Natural killer cell (primary cell): ENCODE data around the gene NR3C2. TPM values are rescaled to one million over a fixed set of nuclear protein-coding genes. Genes with fewer than 3 reads are reported as not detected.

ENCODE experiments used
- ATAC-seq, 3 donors: fragments of 150-1000 bp in 2 of 3; fragments of 200-7000 bp in 1 of 3; cut with Tn5 transposase; 1 replicate in 1 of 3; 2 replicates in 2 of 3; pipeline ENCODE4 v1.10.0; 2021; ENCODE audit warnings: mild to moderate bottlenecking in 2 of 3, moderate library complexity in 2 of 3
- DNase-seq, 2 donors: peaks; one replicate each; pipeline versions ENCODE4 v3.0.0 to v3.0.0-alpha.2; 2013 to 2021; ENCODE audit warnings: mixed read lengths in 1 of 2
- H3K27ac ChIP-seq: one replicate; pipeline ENCODE4 v1.5.1; 2013; ENCODE audit warnings: mild to moderate bottlenecking, low read length
- H3K27me3 ChIP-seq: one replicate; pipeline ENCODE4 v1.6.1; 2013; ENCODE audit warnings: low read length; ENCODE audit not compliant: control insufficient read depth, insufficient read depth
- H3K36me3 ChIP-seq: one replicate; pipeline ENCODE4 v1.6.1; 2013; ENCODE audit warnings: low read length; ENCODE audit not compliant: control insufficient read depth, insufficient read depth
- H3K4me1 ChIP-seq: one replicate; pipeline ENCODE4 v1.6.1; 2013; ENCODE audit warnings: low read length; ENCODE audit not compliant: control insufficient read depth, insufficient read depth
- H3K4me3 ChIP-seq: one replicate; pipeline ENCODE4 v1.5.1; 2013; ENCODE audit warnings: low read length
- H3K9me3 ChIP-seq: one replicate; pipeline ENCODE4 v1.6.1; 2013; ENCODE audit warnings: low read length; ENCODE audit not compliant: control insufficient read depth, insufficient read depth
- H3K27ac Mint-ChIP-seq, 2 donors: one replicate each; pipeline ENCODE4 v1.8.0; 2022; ENCODE audit warnings: mild to moderate bottlenecking in 2 of 2, mixed read lengths in 2 of 2, moderate library complexity in 1 of 2
- H3K27me3 Mint-ChIP-seq, 2 donors: one replicate each; pipeline ENCODE4 v1.8.0; 2022; ENCODE audit warnings: low read depth in 2 of 2, mixed read lengths in 2 of 2
- H3K36me3 Mint-ChIP-seq: one replicate; pipeline ENCODE4 v1.8.0; 2022; ENCODE audit warnings: mixed read lengths
- H3K4me1 Mint-ChIP-seq, 2 donors: one replicate each; pipeline ENCODE4 v1.8.0; 2022; ENCODE audit warnings: mixed read lengths in 2 of 2
- H3K4me3 Mint-ChIP-seq: one replicate; pipeline ENCODE4 v1.8.0; 2022; ENCODE audit warnings: mild to moderate bottlenecking, moderate library complexity, mixed read lengths
- H3K9me3 Mint-ChIP-seq, 2 donors: one replicate each; pipeline ENCODE4 v1.8.0; 2022; ENCODE audit warnings: mixed read lengths in 2 of 2
- whole genome bisulfite sequencing: methylation state at CpG from one replicate; pipeline ENCODE4 v1.1.7; 2013; ENCODE audit warnings: missing lambda C conversion rate; ENCODE audit not compliant: insufficient coverage; 5-methylcytosine and 5-hydroxymethylcytosine counted together
- intact Hi-C: fragments of 100-400 bp; cut with micrococcal nuclease; formaldehyde crosslinking; loops from one replicate; pipeline ENCODE4 v1.14.2; 2022
- total RNA-seq, 4 donors: library from RNA; stranded (reverse); fragments of 120-200 nt in 1 of 4; gene quantifications; one replicate each; pipeline versions ENCODE4 v1.2.3 to v1.2.4, GENCODE V29; 2013 to 2022
- TF ChIP-seq, protein P1 (sequence below): fragments of 200-600 bp; IDR thresholded peaks from one replicate; pipeline ENCODE4 v1.8.0; 2022; ENCODE audit warnings: antibody characterized with exemption

Gene NR3C2
- total RNA-seq, 3 donors from 2014 or later (not counting 1 experiment from before 2014, with no cell fraction given) = 4.2 to 8.6 (median 6.3) TPM

DNA sequence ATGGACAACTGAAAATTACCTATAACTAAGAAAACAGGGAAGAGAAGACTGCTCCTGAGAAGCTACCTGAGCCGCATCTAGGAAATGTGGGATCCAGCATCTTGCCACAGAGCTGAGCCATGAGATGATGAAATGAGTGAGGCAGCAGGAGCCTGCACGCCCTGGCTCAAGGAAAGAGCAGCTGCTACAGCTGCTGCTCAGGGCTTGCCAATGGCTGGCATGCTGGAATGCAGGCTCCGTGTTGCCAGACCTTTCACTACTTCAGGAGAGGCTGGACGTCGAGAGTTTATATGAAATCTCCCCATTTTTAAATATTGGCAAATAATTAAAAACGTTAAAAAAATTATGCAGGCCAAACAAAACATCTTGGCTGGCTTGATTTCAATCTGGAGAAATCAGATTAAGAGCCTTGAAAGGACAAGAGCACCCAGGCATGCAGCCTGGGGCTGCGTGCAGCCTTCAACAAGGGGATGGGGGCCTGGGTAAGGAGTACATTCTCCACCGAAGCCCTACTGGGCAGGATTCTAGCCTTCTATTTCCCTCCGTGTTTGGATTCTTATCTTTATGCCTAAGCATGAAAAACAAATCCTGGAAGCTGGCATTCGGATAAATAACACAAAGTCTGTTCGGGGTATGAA is 227.6 kb downstream of the NR3C2 start:
- no peaks in the 10 kb centered on the region for H3K36me3 ChIP-seq
- intact Hi-C loops = no loop called here
- 96% methylated on average over 11 of the region's 11 CpGs for WGBS
- DNase-seq = no peak
- Mint-ChIP-seq H3K27ac (no peak overlapping the region), H3K36me3 (no peaks in the 10 kb centered on the region), H3K4me1 (peaks cover 25% of the 10 kb centered on the region in 2 donors), H3K27me3 (no peaks in the 10 kb centered on the region), H3K4me3 (no peak overlapping the region), H3K9me3 (peaks cover 0 to 2% of the 10 kb centered on the region in 2 donors)
- TF ChIP-seq, protein P1, sequence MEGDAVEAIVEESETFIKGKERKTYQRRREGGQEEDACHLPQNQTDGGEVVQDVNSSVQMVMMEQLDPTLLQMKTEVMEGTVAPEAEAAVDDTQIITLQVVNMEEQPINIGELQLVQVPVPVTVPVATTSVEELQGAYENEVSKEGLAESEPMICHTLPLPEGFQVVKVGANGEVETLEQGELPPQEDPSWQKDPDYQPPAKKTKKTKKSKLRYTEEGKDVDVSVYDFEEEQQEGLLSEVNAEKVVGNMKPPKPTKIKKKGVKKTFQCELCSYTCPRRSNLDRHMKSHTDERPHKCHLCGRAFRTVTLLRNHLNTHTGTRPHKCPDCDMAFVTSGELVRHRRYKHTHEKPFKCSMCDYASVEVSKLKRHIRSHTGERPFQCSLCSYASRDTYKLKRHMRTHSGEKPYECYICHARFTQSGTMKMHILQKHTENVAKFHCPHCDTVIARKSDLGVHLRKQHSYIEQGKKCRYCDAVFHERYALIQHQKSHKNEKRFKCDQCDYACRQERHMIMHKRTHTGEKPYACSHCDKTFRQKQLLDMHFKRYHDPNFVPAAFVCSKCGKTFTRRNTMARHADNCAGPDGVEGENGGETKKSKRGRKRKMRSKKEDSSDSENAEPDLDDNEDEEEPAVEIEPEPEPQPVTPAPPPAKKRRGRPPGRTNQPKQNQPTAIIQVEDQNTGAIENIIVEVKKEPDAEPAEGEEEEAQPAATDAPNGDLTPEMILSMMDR = no peak
- ATAC-seq = no peak
- H3K4me3 ChIP-seq = no peak overlapping the region
- no peak overlapping the region for H3K27ac ChIP-seq
- no peaks in the 10 kb centered on the region for H3K9me3 ChIP-seq
- H3K4me1 ChIP-seq = peaks cover 14% of the 10 kb centered on the region
- H3K27me3 ChIP-seq = no peaks in the 10 kb centered on the region

- no peaks in the 10 kb centered on the region for H3K36me3 Mint-ChIP-seq
- H3K4me1 Mint-ChIP-seq = peaks cover 4 to 5% of the 10 kb centered on the region in 2 donors
- no peak overlapping the region for H3K4me3 Mint-ChIP-seq
- peaks cover 3 to 6% of the 10 kb centered on the region in 2 donors for H3K27me3 Mint-ChIP-seq
- no peak overlapping the region for H3K4me3 ChIP-seq
- ATAC-seq (no peak), DNase-seq (no peak)
- 50% methylated on average over 2 of the region's 3 CpGs for WGBS
- intact Hi-C loops = no loop called here
- H3K27ac Mint-ChIP-seq = no peak overlapping the region
- peaks cover 4% of the 10 kb centered on the region for H3K4me1 ChIP-seq
- TF ChIP-seq, protein P1 = no peak
- no peak overlapping the region for H3K27ac ChIP-seq
- H3K9me3 Mint-ChIP-seq = no peaks in the 10 kb centered on the region
- H3K27me3 ChIP-seq = no peaks in the 10 kb centered on the region
- no peaks in the 10 kb centered on the region for H3K9me3 ChIP-seq
- H3K36me3 ChIP-seq = no peaks in the 10 kb centered on the region
Observed at GRCh38 chr4:148211533-148211932, 230.7 kb downstream of the NR3C2 start.

DNA sequence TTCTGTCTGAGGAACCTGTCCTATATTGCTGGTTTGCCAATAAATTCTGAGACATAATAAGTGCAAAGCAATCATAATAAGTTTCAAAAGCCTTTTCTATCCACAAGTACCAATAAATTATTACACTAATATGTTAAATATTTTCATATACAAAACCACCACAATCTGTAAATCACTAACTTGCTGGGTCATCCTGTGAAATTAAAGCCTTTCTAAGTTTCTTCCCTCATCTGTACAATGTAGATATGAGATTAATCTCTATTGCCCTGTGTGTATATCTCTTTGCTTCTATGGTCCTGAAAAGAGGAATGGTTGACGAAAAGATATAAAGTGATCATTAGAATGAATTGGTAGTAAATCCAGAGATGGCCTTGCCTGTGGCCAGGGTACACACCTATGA is 231.6 kb downstream of the NR3C2 start:
- Mint-ChIP-seq H3K36me3 (no peaks in the 10 kb centered on the region), H3K4me1 (no peaks in the 10 kb centered on the region), H3K27me3 (peaks cover 8 to 14% of the 10 kb centered on the region in 2 donors), H3K9me3 (no peaks in the 10 kb centered on the region), H3K4me3 (no peak overlapping the region), H3K27ac (no peak overlapping the region)
- no peaks in the 10 kb centered on the region for H3K4me1 ChIP-seq
- no peak overlapping the region for H3K4me3 ChIP-seq
- no peak overlapping the region for H3K27ac ChIP-seq
- H3K36me3 ChIP-seq = no peaks in the 10 kb centered on the region
- TF ChIP-seq, protein P1 = no peak
- 95% methylated on average over 1 of the region's 1 CpG for WGBS
- DNase-seq = no peak
- H3K27me3 ChIP-seq = no peaks in the 10 kb centered on the region
- ATAC-seq = no peak
- H3K9me3 ChIP-seq = no peaks in the 10 kb centered on the region
- intact Hi-C loops = no loop called here

GRCh38 chr4:148207068-148207467 is 235.1 kb downstream of the NR3C2 start:
- Histone ChIP-seq H3K4me1 (no peaks in the 10 kb centered on the region), H3K27ac (no peak overlapping the region), H3K36me3 (no peaks in the 10 kb centered on the region), H3K9me3 (no peaks in the 10 kb centered on the region), H3K4me3 (no peak overlapping the region), H3K27me3 (no peaks in the 10 kb centered on the region)
- TF ChIP-seq, protein P1 = no peak
- DNase-seq (no peak), ATAC-seq (no peak)
- Mint-ChIP-seq H3K4me3 (no peak overlapping the region), H3K27me3 (peaks cover 18 to 41% of the 10 kb centered on the region in 2 donors), H3K27ac (no peak overlapping the region), H3K9me3 (no peaks in the 10 kb centered on the region), H3K4me1 (no peaks in the 10 kb centered on the region), H3K36me3 (no peaks in the 10 kb centered on the region)
- WGBS = 95% methylated on average over 2 of the region's 3 CpGs
- intact Hi-C loops = no loop called here
